ENCODE measurements around the gene FAM9C. TPM values are rescaled to one million over a fixed set of nuclear protein-coding genes. Genes with fewer than 3 reads are reported as not detected.
A peak's percentile ranks its signal among the peaks of the same experiment; 100 is the strongest.

The FAM9C gene
- total RNA-seq, 1 experiment from 2014 or later, result not detected

GRCh38 chrX:12987900-12988594 lies 56.4 kb downstream of the FAM9C start:
- Histone ChIP-seq H2AFZ (no peak overlapping the region), H3K9me3 (ENCODE audit: insufficient read depth, low read depth) (no peaks in the 10 kb centered on the region), H3K9me2 (ENCODE audit: insufficient read depth) (no peaks in the 10 kb centered on the region), H3K4me1 (replicated peaks; ENCODE audit: insufficient read depth) (peaks cover 59% of the 10 kb centered on the region), H3K4me3 (no peak overlapping the region), H3K27ac (peak overlapping the region; percentile 96), H3K4me2 (peak overlapping the region; percentile 63), H3K79me2 (ENCODE audit: low read depth) (no peaks in the 10 kb centered on the region), H3K27me3 (ENCODE audit: insufficient read depth, low read depth) (no peaks in the 10 kb centered on the region), H3F3A (ENCODE audit: insufficient read depth, low read depth) (peaks cover 42% of the 10 kb centered on the region), H4K20me1 (ENCODE audit: insufficient read depth) (no peaks in the 10 kb centered on the region), H3K36me3 (ENCODE audit: low read depth) (no peaks in the 10 kb centered on the region)
- intact Hi-C loops (cut with micrococcal nuclease; ENCODE audit: unreplicated experiment), result no loop called here
- ChIA-PET CTCF (no interaction called here), POLR2A (ENCODE audit: unreplicated experiment) (no interaction called here)
- BruUV-seq (replicated peaks), result no TSS peak
- TF ChIP-seq CTCF (conservative IDR thresholded peaks at IDR 0.05) (no peak), EZH2 (IDR thresholded peaks at IDR 0.05; ENCODE audit: low read depth) (no peak)
- no peak for DNase-seq

- ChIA-PET POLR2A (ENCODE audit: unreplicated experiment) (no interaction called here), CTCF (no interaction called here)
- intact Hi-C loops (cut with micrococcal nuclease; ENCODE audit: unreplicated experiment), result no loop called here
- Histone ChIP-seq H3K27ac (peak overlapping the region; percentile 96), H3K79me2 (ENCODE audit: low read depth) (no peaks in the 10 kb centered on the region), H4K20me1 (ENCODE audit: insufficient read depth) (no peaks in the 10 kb centered on the region), H3K9me3 (ENCODE audit: insufficient read depth, low read depth) (no peaks in the 10 kb centered on the region), H3K4me3 (no peak overlapping the region), H3K27me3 (ENCODE audit: insufficient read depth, low read depth) (no peaks in the 10 kb centered on the region), H3K4me1 (replicated peaks; ENCODE audit: insufficient read depth) (peaks cover 59% of the 10 kb centered on the region), H3F3A (ENCODE audit: insufficient read depth, low read depth) (peaks cover 42% of the 10 kb centered on the region), H3K9me2 (ENCODE audit: insufficient read depth) (no peaks in the 10 kb centered on the region), H3K36me3 (ENCODE audit: low read depth) (no peaks in the 10 kb centered on the region), H2AFZ (no peak overlapping the region), H3K4me2 (no peak overlapping the region)
- no peak for DNase-seq
- no TSS peak for BruUV-seq (replicated peaks)
- TF ChIP-seq CTCF (conservative IDR thresholded peaks at IDR 0.05) (no peak), EZH2 (IDR thresholded peaks at IDR 0.05; ENCODE audit: low read depth) (no peak)
These were observed 57.1 kb downstream of the FAM9C start for GRCh38 chrX:12987340-12987739.

- TF ChIP-seq EZH2 (IDR thresholded peaks at IDR 0.05; ENCODE audit: low read depth) (no peak), CTCF (conservative IDR thresholded peaks at IDR 0.05) (no peak)
- no peak for DNase-seq
- Histone ChIP-seq H3K27ac (no peak overlapping the region), H3K36me3 (ENCODE audit: low read depth) (no peaks in the 10 kb centered on the region), H3K27me3 (ENCODE audit: insufficient read depth, low read depth) (no peaks in the 10 kb centered on the region), H2AFZ (no peak overlapping the region), H3K4me2 (no peak overlapping the region), H3K4me3 (no peak overlapping the region), H3K79me2 (ENCODE audit: low read depth) (no peaks in the 10 kb centered on the region), H3F3A (ENCODE audit: insufficient read depth, low read depth) (peaks cover 42% of the 10 kb centered on the region), H3K9me2 (ENCODE audit: insufficient read depth) (no peaks in the 10 kb centered on the region), H3K4me1 (replicated peaks; ENCODE audit: insufficient read depth) (peaks cover 59% of the 10 kb centered on the region), H3K9me3 (ENCODE audit: insufficient read depth, low read depth) (no peaks in the 10 kb centered on the region), H4K20me1 (ENCODE audit: insufficient read depth) (no peaks in the 10 kb centered on the region)
- POLR2A ChIA-PET (ENCODE audit: unreplicated experiment), result interaction anchor here (0.5 kb wide), 1 partner anchor 29 kb away, joined by 15 read pairs; no protein-coding TSS in a partner anchor
- CTCF ChIA-PET, result no interaction called here
- intact Hi-C loops (cut with micrococcal nuclease; ENCODE audit: unreplicated experiment), result no loop called here
- no TSS peak for BruUV-seq (replicated peaks)
These were observed 57.5 kb downstream of the FAM9C start for GRCh38 chrX:12986886-12987285.
